Neural progenitor cell (in vitro differentiated cells): ENCODE data around the gene KCNJ9. TPM values are rescaled to one million over a fixed set of nuclear protein-coding genes. Genes with fewer than 3 reads are reported as not detected.

Experiments
- DNase-seq: peaks from one replicate; pipeline ENCODE4 v3.0.0-alpha.2; 2016; ENCODE audit warnings: low spot score
- H2AFZ ChIP-seq: fragments of 200-600 bp; sonication (generic); replicated peaks from 2 replicates; pipeline ENCODE4 v1.6.1; 2016; ENCODE audit warnings: antibody characterized with exemption
- H3F3A ChIP-seq: fragments of 200-600 bp; sonication (generic); 2 replicates; pipeline ENCODE4 v1.6.1; 2016; ENCODE audit warnings: antibody characterized with exemption, low read depth
- H3K27ac ChIP-seq: fragments of 200-600 bp; sonication (generic); 2 replicates; pipeline ENCODE4 v1.5.1; 2016; ENCODE audit warnings: mild to moderate bottlenecking
- H3K27me3 ChIP-seq: fragments of 200-600 bp; sonication (generic); 2 replicates; pipeline ENCODE4 v1.6.1; 2016; ENCODE audit warnings: mild to moderate bottlenecking, moderate library complexity
- H3K36me3 ChIP-seq: fragments of 200-600 bp; sonication (generic); 2 replicates; pipeline ENCODE4 v1.5.1; 2016
- H3K4me1 ChIP-seq: fragments of 200-600 bp; sonication (generic); 2 replicates; pipeline ENCODE4 v1.6.1; 2016; ENCODE audit warnings: mixed run types
- H3K4me2 ChIP-seq: fragments of 200-600 bp; sonication (generic); 2 replicates; pipeline ENCODE4 v1.6.1; 2016
- H3K4me3 ChIP-seq: fragments of 200-600 bp; sonication (generic); 2 replicates; pipeline ENCODE4 v1.5.1; 2016
- H3K79me2 ChIP-seq: fragments of 200-600 bp; sonication (generic); 2 replicates; pipeline ENCODE4 v1.6.1; 2016; ENCODE audit warnings: low read depth
- H3K9ac ChIP-seq: fragments of 200-600 bp; sonication (generic); 2 replicates; pipeline ENCODE4 v1.6.1; 2016
- H3K9me3 ChIP-seq: fragments of 200-600 bp; sonication (generic); 2 replicates; pipeline ENCODE4 v1.5.1; 2016; ENCODE audit warnings: low read depth
- H4K20me1 ChIP-seq: fragments of 200-600 bp; sonication (generic); 2 replicates; pipeline ENCODE4 v1.6.1; 2016; ENCODE audit warnings: low read depth
- H3K27ac Mint-ChIP-seq: 3 replicates; pipeline ENCODE4 v1.8.0; 2021; ENCODE audit warnings: mixed read lengths
- H3K27me3 Mint-ChIP-seq: 2 replicates; pipeline ENCODE4 v1.8.0; 2022; ENCODE audit warnings: low read depth, mild to moderate bottlenecking, inconsistent platforms, moderate library complexity, mixed read lengths; ENCODE audit not compliant: insufficient read depth
- H3K36me3 Mint-ChIP-seq: 3 replicates; pipeline ENCODE4 v1.8.0; 2021; ENCODE audit warnings: mixed read lengths
- H3K4me1 Mint-ChIP-seq: 3 replicates; pipeline ENCODE4 v1.8.0; 2021; ENCODE audit warnings: mixed read lengths
- H3K4me3 Mint-ChIP-seq: 3 replicates; pipeline ENCODE4 v1.8.0; 2021; ENCODE audit warnings: mild to moderate bottlenecking, moderate library complexity, mixed read lengths
- H3K9me3 Mint-ChIP-seq: 3 replicates; pipeline ENCODE4 v1.8.0; 2020; ENCODE audit warnings: mixed read lengths
- EZH2 ChIP-seq: fragments of 200-600 bp; sonication (generic); IDR thresholded peaks from 2 replicates; pipeline ENCODE4 v1.6.1; 2017; ENCODE audit warnings: antibody characterized with exemption, mild to moderate bottlenecking, moderate library complexity
- EZH2phosphoT487 ChIP-seq: fragments of 200-600 bp; sonication (generic); IDR thresholded peaks from 2 replicates; pipeline ENCODE4 v1.6.1; 2017; ENCODE audit warnings: antibody characterized with exemption
- total RNA-seq: library from RNA; depleted of rRNA; stranded (reverse); fragments of >200 nt; gene quantifications from 2 replicates; pipeline ENCODE4 v1.2.3, GENCODE V29; 2015; ENCODE audit warnings: low replicate concordance
- TF ChIP-seq, protein P1 (sequence below): fragments of 200-600 bp; sonication (generic); IDR thresholded peaks from 2 replicates; pipeline ENCODE4 v1.5.1; 2017; ENCODE audit warnings: antibody characterized with exemption, mild to moderate bottlenecking

Gene KCNJ9
- total RNA-seq, 1 donor from 2014 or later, result 0.09 TPM

DNA sequence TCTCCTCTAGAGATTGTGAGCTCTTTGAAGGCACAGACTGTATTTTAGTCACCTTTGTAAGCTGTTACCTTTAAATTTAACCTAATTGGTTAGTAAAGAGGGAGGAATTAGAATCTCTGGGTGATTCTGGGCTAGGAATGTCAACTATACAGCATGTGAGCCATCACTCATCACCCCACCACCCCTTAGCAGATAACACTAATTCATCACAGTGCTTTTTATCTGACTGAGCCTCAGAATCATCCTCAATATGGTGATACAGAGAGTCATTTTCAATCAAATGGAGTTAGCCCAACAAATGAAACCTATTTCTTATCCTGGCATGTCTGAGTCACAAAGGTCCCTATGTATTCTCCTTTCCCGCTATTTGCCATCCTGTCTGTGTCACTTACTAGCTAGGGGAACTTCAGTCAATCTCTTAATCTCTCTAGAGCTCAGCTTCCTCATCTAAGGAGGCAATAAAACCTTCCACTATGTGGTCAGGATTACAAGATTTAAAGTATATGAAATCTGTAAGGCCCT, 24.6 kb upstream of the KCNJ9 start:
- Mint-ChIP-seq H3K27me3 (peaks cover 14% of the 10 kb centered on the region), H3K36me3 (no peaks in the 10 kb centered on the region), H3K4me1 (peaks cover 27% of the 10 kb centered on the region), H3K9me3 (peaks cover 2% of the 10 kb centered on the region), H3K27ac (peak overlapping the region; percentile 31), H3K4me3 (no peak overlapping the region)
- Histone ChIP-seq H3K4me1 (peaks cover 16% of the 10 kb centered on the region), H3K9me3 (no peaks in the 10 kb centered on the region), H3K4me3 (no peak overlapping the region), H3K79me2 (no peaks in the 10 kb centered on the region), H3K9ac (no peak overlapping the region), H4K20me1 (no peaks in the 10 kb centered on the region), H3K4me2 (no peak overlapping the region), H2AFZ (no peak overlapping the region), H3K36me3 (no peaks in the 10 kb centered on the region), H3K27ac (no peak overlapping the region), H3K27me3 (peaks cover 22% of the 10 kb centered on the region), H3F3A (no peaks in the 10 kb centered on the region)
- TF ChIP-seq EZH2 (no peak), EZH2phosphoT487 (no peak)
- TF ChIP-seq, protein P1, sequence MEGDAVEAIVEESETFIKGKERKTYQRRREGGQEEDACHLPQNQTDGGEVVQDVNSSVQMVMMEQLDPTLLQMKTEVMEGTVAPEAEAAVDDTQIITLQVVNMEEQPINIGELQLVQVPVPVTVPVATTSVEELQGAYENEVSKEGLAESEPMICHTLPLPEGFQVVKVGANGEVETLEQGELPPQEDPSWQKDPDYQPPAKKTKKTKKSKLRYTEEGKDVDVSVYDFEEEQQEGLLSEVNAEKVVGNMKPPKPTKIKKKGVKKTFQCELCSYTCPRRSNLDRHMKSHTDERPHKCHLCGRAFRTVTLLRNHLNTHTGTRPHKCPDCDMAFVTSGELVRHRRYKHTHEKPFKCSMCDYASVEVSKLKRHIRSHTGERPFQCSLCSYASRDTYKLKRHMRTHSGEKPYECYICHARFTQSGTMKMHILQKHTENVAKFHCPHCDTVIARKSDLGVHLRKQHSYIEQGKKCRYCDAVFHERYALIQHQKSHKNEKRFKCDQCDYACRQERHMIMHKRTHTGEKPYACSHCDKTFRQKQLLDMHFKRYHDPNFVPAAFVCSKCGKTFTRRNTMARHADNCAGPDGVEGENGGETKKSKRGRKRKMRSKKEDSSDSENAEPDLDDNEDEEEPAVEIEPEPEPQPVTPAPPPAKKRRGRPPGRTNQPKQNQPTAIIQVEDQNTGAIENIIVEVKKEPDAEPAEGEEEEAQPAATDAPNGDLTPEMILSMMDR, result no peak
- no peak for DNase-seq

DNA sequence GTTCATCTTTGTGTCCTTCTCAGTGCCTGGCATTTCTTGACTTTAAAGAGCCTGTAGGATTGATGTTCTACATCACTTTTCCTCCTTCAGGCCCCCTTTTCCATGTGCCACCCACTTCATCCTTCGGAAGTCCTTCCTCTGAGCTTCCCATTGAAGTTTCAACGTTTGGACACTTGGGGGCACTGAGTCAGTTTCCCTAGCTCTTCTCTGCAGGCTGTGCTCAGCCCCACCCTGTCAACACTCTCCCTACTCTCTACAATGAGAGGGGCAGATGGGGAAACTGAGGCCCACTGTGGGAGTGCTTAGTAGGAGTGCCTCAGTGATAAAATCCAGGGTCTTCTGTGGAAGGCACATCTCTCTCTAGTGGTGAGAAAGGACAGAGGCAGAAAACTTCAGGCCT, 23.3 kb upstream of the KCNJ9 start:
- Mint-ChIP-seq H3K9me3 (peaks cover 2% of the 10 kb centered on the region), H3K27me3 (peaks cover 12% of the 10 kb centered on the region), H3K27ac (no peak overlapping the region), H3K4me3 (no peak overlapping the region), H3K36me3 (no peaks in the 10 kb centered on the region), H3K4me1 (peaks cover 36% of the 10 kb centered on the region)
- TF ChIP-seq, protein P1, result peak; percentile 43
- no peak for TF ChIP-seq EZH2
- no peaks in the 10 kb centered on the region for H3K9me3 ChIP-seq
- H3K36me3 ChIP-seq, result no peaks in the 10 kb centered on the region
- H3K4me1 ChIP-seq, result peaks cover 28% of the 10 kb centered on the region
- no peak for DNase-seq
- H3K9ac ChIP-seq, result no peak overlapping the region
- H3F3A ChIP-seq, result no peaks in the 10 kb centered on the region
- no peak overlapping the region for H3K27ac ChIP-seq
- no peaks in the 10 kb centered on the region for H4K20me1 ChIP-seq
- H3K79me2 ChIP-seq, result no peaks in the 10 kb centered on the region
- no peak overlapping the region for H3K4me3 ChIP-seq
- H3K27me3 ChIP-seq, result peaks cover 8% of the 10 kb centered on the region
- H2AFZ ChIP-seq, result no peak overlapping the region
- no peak overlapping the region for H3K4me2 ChIP-seq

DNA sequence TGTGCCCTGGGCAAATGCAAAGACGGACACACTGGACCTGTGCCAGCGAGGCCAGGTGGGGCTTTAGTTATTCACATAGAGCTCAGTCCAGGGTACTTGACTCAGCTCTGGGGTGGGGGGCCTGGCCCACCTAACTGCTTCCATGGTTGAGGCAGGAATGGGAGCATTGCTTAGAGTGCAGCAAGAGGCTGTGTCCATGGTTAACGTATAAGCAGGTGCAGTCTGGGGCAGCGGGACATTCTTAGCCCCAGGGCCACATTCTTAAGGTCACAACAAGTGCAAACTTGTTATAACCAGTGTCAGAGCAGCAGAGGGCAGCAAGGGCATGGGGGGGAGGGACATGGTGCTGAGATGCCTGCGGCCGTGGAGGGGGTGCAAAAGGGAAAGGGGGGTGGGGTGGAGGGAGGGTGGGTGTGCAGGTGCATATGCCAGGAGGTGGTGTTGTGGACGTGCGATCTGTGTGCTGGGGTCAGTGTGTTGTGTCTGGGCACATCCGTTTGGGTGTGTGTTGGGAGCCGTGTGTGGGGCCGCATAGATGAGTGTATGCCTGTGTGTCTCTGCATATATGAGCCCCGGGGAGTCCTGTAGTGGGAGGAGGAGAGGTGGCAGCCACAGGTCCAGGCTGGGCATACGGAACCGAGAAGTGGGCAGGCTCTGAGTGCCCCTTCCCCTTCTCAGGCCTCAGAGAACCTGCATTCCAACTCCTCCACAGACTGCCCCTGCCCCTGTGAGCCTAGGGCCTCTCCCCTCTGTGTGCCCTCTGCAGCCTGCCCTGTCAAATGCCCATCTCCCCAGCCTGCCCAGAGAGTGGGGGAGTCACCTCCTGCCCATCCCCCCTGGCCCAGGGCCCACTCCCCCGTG, 19.7 kb upstream of the KCNJ9 start:
- H3K27ac ChIP-seq, result no peak overlapping the region
- H3K4me1 ChIP-seq, result peaks cover 18% of the 10 kb centered on the region
- no peaks in the 10 kb centered on the region for H3F3A ChIP-seq
- DNase-seq, result no peak
- H3K27me3 ChIP-seq, result no peaks in the 10 kb centered on the region
- H3K36me3 Mint-ChIP-seq, result no peaks in the 10 kb centered on the region
- no peak overlapping the region for H3K4me3 Mint-ChIP-seq
- peaks cover 10% of the 10 kb centered on the region for H3K27me3 Mint-ChIP-seq
- H3K36me3 ChIP-seq, result no peaks in the 10 kb centered on the region
- H3K79me2 ChIP-seq, result no peaks in the 10 kb centered on the region
- H4K20me1 ChIP-seq, result no peaks in the 10 kb centered on the region
- peak overlapping the region; percentile 64 for H3K4me2 ChIP-seq
- H3K4me3 ChIP-seq, result peak overlapping the region; percentile 8
- H3K27ac Mint-ChIP-seq, result peak overlapping the region; percentile 20
- H3K4me1 Mint-ChIP-seq, result peaks cover 32% of the 10 kb centered on the region
- no peaks in the 10 kb centered on the region for H3K9me3 ChIP-seq
- H2AFZ ChIP-seq, result peak overlapping the region; percentile 7
- no peak overlapping the region for H3K9ac ChIP-seq
- no peaks in the 10 kb centered on the region for H3K9me3 Mint-ChIP-seq
- TF ChIP-seq, protein P1, result no peak
- TF ChIP-seq EZH2phosphoT487 (no peak), EZH2 (no peak)
